ENCODE data around the gene C11orf86. TPM values are rescaled to one million over a fixed set of nuclear protein-coding genes. Genes with fewer than 3 reads are reported as not detected.

C11orf86 gene
- total and polyA plus RNA-seq, 3 experiments from 2014 or later = not detected

Other genes starting within 250 kb of the C11orf86 start
- gene SPTBN2, start 246.1 kb upstream of the C11orf86 start, total RNA-seq = under 1 TPM; 0.81 to 0.84 TPM
- not detected for gene SPTBN2, start 246.1 kb upstream of the C11orf86 start, polyA plus RNA-seq
- 10 to 100 TPM; 34.1 to 41.2 TPM for gene RCE1, start 131.9 kb upstream of the C11orf86 start, total RNA-seq
- gene RCE1, start 131.9 kb upstream of the C11orf86 start, polyA plus RNA-seq = 32.8 TPM
- 10 to 100 TPM; 35.5 to 42.8 TPM for gene LRFN4, start 118.2 kb upstream of the C11orf86 start, total RNA-seq
- 2.2 TPM for gene LRFN4, start 118.2 kb upstream of the C11orf86 start, polyA plus RNA-seq
- gene PC, start 16.9 kb upstream of the C11orf86 start, total RNA-seq = 1 to 10 TPM; 8.9 to 9.6 TPM
- gene PC, start 16.9 kb upstream of the C11orf86 start, polyA plus RNA-seq = 6.6 TPM
- gene SYT12, start 47.8 kb downstream of the C11orf86 start, total RNA-seq = not detected
- not detected for gene SYT12, start 47.8 kb downstream of the C11orf86 start, polyA plus RNA-seq
- gene RHOD, start 81.5 kb downstream of the C11orf86 start, total RNA-seq = 1 to 10 TPM; 1.7 to 1.9 TPM
- gene RHOD, start 81.5 kb downstream of the C11orf86 start, polyA plus RNA-seq = 1.1 TPM
- 100 to 1,000 TPM; 101 to 107 TPM for gene KDM2A, start 144.0 kb downstream of the C11orf86 start, total RNA-seq
- gene KDM2A, start 144.0 kb downstream of the C11orf86 start, polyA plus RNA-seq = 20.4 TPM

Data from CD8-positive, alpha-beta memory T cell (primary cell).